Skeletal muscle satellite cell (primary cell): Measurements from ENCODE around the gene COPS3.
A peak's percentile ranks its signal among the peaks of the same experiment; 100 is the strongest.

Source experiments
- H3K27me3 ChIP-seq: 2 replicates; pipeline ENCODE4 v1.7.0; 2013; ENCODE audit warnings: low read length; ENCODE audit not compliant: control insufficient read depth, insufficient read depth
- H3K36me3 ChIP-seq: 2 replicates; pipeline ENCODE4 v1.7.0; 2013; ENCODE audit warnings: mild to moderate bottlenecking, control low read depth, low read length; ENCODE audit not compliant: insufficient read depth
- H3K4me1 ChIP-seq: 2 replicates; pipeline ENCODE4 v1.7.0; 2013; ENCODE audit warnings: low read length; ENCODE audit not compliant: control insufficient read depth, insufficient read depth
- H3K4me2 ChIP-seq: 2 replicates; pipeline ENCODE4 v1.7.0; 2013; ENCODE audit warnings: mild to moderate bottlenecking, low read length
- H3K4me3 ChIP-seq: 2 replicates; pipeline ENCODE4 v1.7.0; 2013; ENCODE audit warnings: low read length
- H3K9ac ChIP-seq: 2 replicates; pipeline ENCODE4 v1.7.0; 2013; ENCODE audit warnings: mild to moderate bottlenecking, low read depth, low read length, moderate library complexity
- H3K9me3 ChIP-seq: replicated peaks from 2 replicates; pipeline ENCODE4 v1.7.0; 2013; ENCODE audit warnings: mild to moderate bottlenecking, control low read depth, low read length

Gene COPS3

DNA sequence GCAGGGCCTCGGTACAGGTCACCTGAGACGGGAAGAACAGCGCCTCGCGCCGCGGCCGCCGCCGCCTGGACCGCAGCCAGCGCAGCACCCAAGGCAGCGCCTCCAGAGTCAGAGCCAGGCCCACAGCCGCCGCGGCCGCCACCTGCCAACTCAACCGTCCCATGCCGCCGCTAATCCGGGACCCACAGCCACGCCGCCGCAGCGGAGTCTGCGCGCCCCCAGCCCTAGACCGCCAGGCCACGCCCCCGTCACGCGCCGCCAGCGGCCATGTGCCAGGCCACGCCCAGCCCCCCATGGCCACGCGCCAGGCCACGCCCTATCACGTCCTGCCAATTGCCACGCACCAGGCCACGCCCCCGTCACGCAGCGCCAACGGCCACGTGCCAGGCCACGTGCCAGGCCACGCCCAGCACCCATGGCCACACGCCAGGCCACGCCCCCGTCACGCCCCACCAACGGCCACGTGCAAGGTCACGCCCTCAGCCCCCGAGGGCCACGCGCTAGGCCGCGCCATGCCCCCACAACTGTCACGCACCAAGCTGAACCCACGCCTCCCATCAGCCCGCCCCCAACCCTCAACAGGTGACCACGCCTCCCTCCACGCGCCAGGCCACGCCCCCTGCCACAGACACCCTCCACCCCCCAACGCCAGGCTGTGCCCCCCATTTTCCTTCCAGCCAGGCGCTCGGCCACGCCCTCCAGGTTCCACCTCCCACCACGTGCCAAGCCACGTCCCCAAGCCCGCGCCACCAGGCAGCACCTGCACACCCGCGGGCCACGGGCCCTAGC lies 74.7 kb downstream of the COPS3 start, which contains the start of gene PLD6:
PLD6 (minus strand) TSS at position 210 of the 789 bp plus-strand sequence; CDS start at position 163, 47 bp downstream.
- Histone ChIP-seq H3K9me3 (no peaks in the 10 kb centered on the region), H3K36me3 (peaks cover 4% of the 10 kb centered on the region), H3K4me2 (peak within 1 kb of the TSS; percentile 98), H3K4me1 (peaks cover 41% of the 10 kb centered on the region), H3K27me3 (no peaks in the 10 kb centered on the region), H3K9ac (peak within 1 kb of the TSS; percentile 80), H3K4me3 (peak within 1 kb of the TSS; percentile 76)

DNA sequence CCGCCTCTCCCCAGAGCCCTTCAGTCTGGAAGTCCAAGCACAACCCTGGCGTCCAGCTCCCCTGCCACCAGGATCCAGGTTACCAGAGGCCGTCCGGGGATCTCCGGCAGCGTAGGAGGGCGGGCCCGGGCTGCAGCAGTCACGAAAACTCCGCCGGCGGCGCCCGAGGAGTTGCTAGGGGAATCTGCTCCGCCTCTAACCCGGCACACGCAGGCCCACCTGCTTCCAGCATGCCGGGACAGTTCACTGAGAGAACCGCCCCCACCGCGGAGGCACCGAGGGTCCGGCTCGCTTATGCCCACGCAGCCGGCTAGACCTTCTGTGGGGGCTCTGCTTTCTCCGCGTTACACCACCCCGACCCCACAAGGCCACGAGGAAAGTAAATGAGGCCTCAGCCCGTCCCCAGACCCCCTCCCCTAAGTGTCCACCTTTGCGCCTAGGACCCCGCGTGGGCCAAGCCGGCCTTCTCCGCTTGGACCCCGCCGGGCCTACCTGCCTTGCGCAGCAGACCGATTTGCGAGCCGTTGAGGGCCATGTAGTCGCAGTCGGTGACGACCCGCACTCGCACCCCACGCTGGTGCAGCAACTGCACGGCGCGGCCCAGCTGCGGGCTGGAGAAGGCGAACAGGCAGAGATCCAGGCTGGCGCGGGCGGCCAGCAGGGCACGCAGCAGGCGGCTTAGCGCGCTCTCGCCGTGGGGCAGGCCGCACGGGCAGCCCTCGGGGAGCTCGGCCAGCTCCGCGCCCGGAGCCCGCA lies 75.5 kb downstream of the COPS3 start:
- Histone ChIP-seq H3K27me3 (no peaks in the 10 kb centered on the region), H3K4me2 (peak overlapping the region; percentile 98), H3K9me3 (no peaks in the 10 kb centered on the region), H3K4me1 (peaks cover 37% of the 10 kb centered on the region), H3K4me3 (peak overlapping the region; percentile 76), H3K36me3 (no peaks in the 10 kb centered on the region), H3K9ac (peak overlapping the region; percentile 80)

GRCh38 chr17:17204635-17205231 lies 76.3 kb downstream of the COPS3 start:
- peaks cover 37% of the 10 kb centered on the region for H3K4me1 ChIP-seq
- peak overlapping the region; percentile 80 for H3K9ac ChIP-seq

GRCh38 chr17:17204041-17204591 lies 76.9 kb downstream of the COPS3 start:
- H3K36me3 ChIP-seq = no peaks in the 10 kb centered on the region
- H3K4me1 ChIP-seq = peaks cover 37% of the 10 kb centered on the region
- peak overlapping the region; percentile 76 for H3K4me3 ChIP-seq
- H3K27me3 ChIP-seq = no peaks in the 10 kb centered on the region
- H3K9ac ChIP-seq = no peak overlapping the region
- H3K9me3 ChIP-seq = no peaks in the 10 kb centered on the region
- H3K4me2 ChIP-seq = peak overlapping the region; percentile 98

More at GRCh38 chr17:17204635-17205231, 76.3 kb downstream of the COPS3 start:
- no peaks in the 10 kb centered on the region for H3K36me3 ChIP-seq
- no peaks in the 10 kb centered on the region for H3K9me3 ChIP-seq
- H3K4me2 ChIP-seq = peak overlapping the region; percentile 98
- H3K27me3 ChIP-seq = no peaks in the 10 kb centered on the region
- peak overlapping the region; percentile 76 for H3K4me3 ChIP-seq

GRCh38 chr17:17203173-17203730 lies 77.8 kb downstream of the COPS3 start:
- H3K9me3 ChIP-seq = no peaks in the 10 kb centered on the region
- peaks cover 37% of the 10 kb centered on the region for H3K4me1 ChIP-seq
- no peak overlapping the region for H3K4me3 ChIP-seq
- H3K9ac ChIP-seq = no peak overlapping the region
- no peaks in the 10 kb centered on the region for H3K27me3 ChIP-seq
- no peaks in the 10 kb centered on the region for H3K36me3 ChIP-seq
- no peak overlapping the region for H3K4me2 ChIP-seq

- Histone ChIP-seq H3K36me3 (no peaks in the 10 kb centered on the region), H3K4me1 (peaks cover 32% of the 10 kb centered on the region), H3K9me3 (no peaks in the 10 kb centered on the region)
Measured at GRCh38 chr17:17201907-17202306, 79.1 kb downstream of the COPS3 start.

GRCh38 chr17:17201271-17201670 lies 79.8 kb downstream of the COPS3 start:
- no peaks in the 10 kb centered on the region for H3K27me3 ChIP-seq
- H3K4me2 ChIP-seq = no peak overlapping the region
- no peak overlapping the region for H3K9ac ChIP-seq
- H3K36me3 ChIP-seq = no peaks in the 10 kb centered on the region
- H3K4me1 ChIP-seq = peaks cover 26% of the 10 kb centered on the region
- H3K4me3 ChIP-seq = no peak overlapping the region
- H3K9me3 ChIP-seq = no peaks in the 10 kb centered on the region

More at GRCh38 chr17:17201907-17202306, 79.1 kb downstream of the COPS3 start:
- Histone ChIP-seq H3K4me3 (no peak overlapping the region), H3K4me2 (no peak overlapping the region), H3K9ac (no peak overlapping the region), H3K27me3 (no peaks in the 10 kb centered on the region)

DNA sequence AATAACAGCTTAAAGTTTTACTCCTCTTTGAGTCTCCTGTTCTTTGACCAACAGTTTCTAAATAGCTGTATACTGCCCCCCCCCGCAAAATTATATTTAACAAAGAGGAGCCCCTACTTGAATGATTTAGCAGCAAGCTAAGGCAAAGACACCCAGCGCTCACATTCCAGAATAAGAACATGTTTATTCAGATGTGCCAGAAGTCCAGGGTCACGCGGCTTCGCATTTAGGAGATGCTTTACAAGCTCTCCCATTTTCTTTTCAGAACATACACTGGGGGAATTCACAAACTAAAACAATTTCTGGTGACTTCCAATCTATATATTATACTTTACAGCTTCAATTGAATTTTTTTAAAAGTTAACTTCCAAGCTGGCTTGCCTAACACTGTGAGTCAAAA lies 80.2 kb downstream of the COPS3 start:
- Histone ChIP-seq H3K4me1 (peaks cover 22% of the 10 kb centered on the region), H3K36me3 (no peaks in the 10 kb centered on the region), H3K4me2 (no peak overlapping the region), H3K27me3 (no peaks in the 10 kb centered on the region), H3K9ac (no peak overlapping the region), H3K9me3 (no peaks in the 10 kb centered on the region), H3K4me3 (no peak overlapping the region)

- H3K9me3 ChIP-seq = no peaks in the 10 kb centered on the region
- H3K4me3 ChIP-seq = no peak overlapping the region
Measured at GRCh38 chr17:17200311-17200710, 80.7 kb downstream of the COPS3 start.

GRCh38 chr17:17198281-17198680 lies 82.8 kb downstream of the COPS3 start:
- Histone ChIP-seq H3K9ac (no peak overlapping the region), H3K9me3 (no peaks in the 10 kb centered on the region), H3K4me1 (no peaks in the 10 kb centered on the region), H3K4me2 (no peak overlapping the region), H3K36me3 (no peaks in the 10 kb centered on the region), H3K27me3 (no peaks in the 10 kb centered on the region), H3K4me3 (no peak overlapping the region)

More at GRCh38 chr17:17200311-17200710, 80.7 kb downstream of the COPS3 start:
- peaks cover 17% of the 10 kb centered on the region for H3K4me1 ChIP-seq
- no peak overlapping the region for H3K9ac ChIP-seq
- no peak overlapping the region for H3K4me2 ChIP-seq
- H3K27me3 ChIP-seq = no peaks in the 10 kb centered on the region
- H3K36me3 ChIP-seq = no peaks in the 10 kb centered on the region

GRCh38 chr17:17196776-17197175 lies 84.3 kb downstream of the COPS3 start:
- peaks cover 5% of the 10 kb centered on the region for H3K4me1 ChIP-seq
- no peaks in the 10 kb centered on the region for H3K27me3 ChIP-seq
- no peak overlapping the region for H3K9ac ChIP-seq
- no peak overlapping the region for H3K4me2 ChIP-seq
- H3K4me3 ChIP-seq = no peak overlapping the region
- peaks cover 3% of the 10 kb centered on the region for H3K36me3 ChIP-seq
- H3K9me3 ChIP-seq = no peaks in the 10 kb centered on the region
